Liver (tissue), 9 donors: ENCODE results near the gene FBXW5. TPM values are rescaled to one million over a fixed set of nuclear protein-coding genes. Genes with fewer than 3 reads are reported as not detected.

ENCODE experiments used
- DNase-seq: peaks from one replicate; pipeline ENCODE4 v3.0.0-alpha.2; 2017; ENCODE audit warnings: low spot score
- H3K27ac ChIP-seq, 2 donors: one replicate each; pipeline ENCODE4 v1.7.0; 2013; ENCODE audit warnings: inconsistent platforms in 2 of 2, low read length in 2 of 2, control low read depth in 1 of 2, low read depth in 1 of 2, mild to moderate bottlenecking in 1 of 2
- H3K27me3 ChIP-seq, 4 donors: one replicate each; pipeline versions ENCODE4 v1.6.1 to v1.7.0; 2013; ENCODE audit warnings: low read length in 3 of 4, inconsistent platforms in 1 of 4, mild to moderate bottlenecking in 1 of 4, moderate library complexity in 1 of 4; ENCODE audit not compliant: control insufficient read depth in 4 of 4, insufficient read depth in 4 of 4
- H3K36me3 ChIP-seq, 4 donors: one replicate each; pipeline versions ENCODE4 v1.6.1 to v1.7.0; 2013; ENCODE audit warnings: low read length in 3 of 4, mild to moderate bottlenecking in 3 of 4, low read depth in 1 of 4, moderate library complexity in 1 of 4; ENCODE audit not compliant: control insufficient read depth in 4 of 4, insufficient read depth in 3 of 4
- H3K4me1 ChIP-seq, 4 donors: one replicate each; pipeline versions ENCODE4 v1.6.1 to v1.7.0; 2013; ENCODE audit warnings: low read length in 3 of 4, mild to moderate bottlenecking in 3 of 4, moderate library complexity in 1 of 4; ENCODE audit not compliant: control insufficient read depth in 4 of 4, insufficient read depth in 4 of 4
- H3K4me3 ChIP-seq, 3 donors: one replicate each; pipeline versions ENCODE4 v1.6.1 to v1.7.0; 2013; ENCODE audit warnings: low read length in 3 of 3, control low read depth in 1 of 3, low read depth in 1 of 3, mild to moderate bottlenecking in 1 of 3
- H3K9ac ChIP-seq, 2 donors: one replicate each; pipeline ENCODE4 v1.7.0; 2013; ENCODE audit warnings: low read length in 2 of 2, mild to moderate bottlenecking in 2 of 2, moderate library complexity in 2 of 2, control low read depth in 1 of 2, low read depth in 1 of 2
- H3K9me3 ChIP-seq, 4 donors: one replicate each; pipeline versions ENCODE4 v1.6.1 to v1.7.0; 2013; ENCODE audit warnings: low read length in 3 of 4; ENCODE audit not compliant: control insufficient read depth in 4 of 4
- EGR1 ChIP-seq, 2 donors: IDR thresholded peaks; 2 replicates each; pipeline ENCODE4 v1.6.1; 2016 to 2018; ENCODE audit warnings: antibody characterized with exemption in 2 of 2, low read depth in 2 of 2
- FOXA1 ChIP-seq: IDR thresholded peaks from 2 replicates; pipeline ENCODE4 v1.6.1; 2016; ENCODE audit warnings: antibody characterized with exemption
- GABPA ChIP-seq, 2 donors: IDR thresholded peaks in 1 of 2; conservative IDR thresholded peaks in 1 of 2; 2 replicates each; pipeline ENCODE4 v1.6.1; 2016; ENCODE audit warnings: antibody characterized with exemption in 2 of 2, mild to moderate bottlenecking in 1 of 2, moderate library complexity in 1 of 2
- HNF4A ChIP-seq, 2 donors: conservative IDR thresholded peaks; 2 replicates each; pipeline ENCODE4 v1.6.1; 2016; ENCODE audit warnings: antibody characterized with exemption in 2 of 2, mild to moderate bottlenecking in 2 of 2
- HNF4G ChIP-seq: IDR thresholded peaks from 2 replicates; pipeline ENCODE4 v1.6.1; 2016; ENCODE audit warnings: antibody characterized with exemption
- JUND ChIP-seq, 2 donors: IDR thresholded peaks; 2 replicates each; pipeline ENCODE4 v1.6.1; 2016; ENCODE audit warnings: antibody characterized with exemption in 2 of 2
- NR2F2 ChIP-seq: IDR thresholded peaks from 2 replicates; pipeline ENCODE4 v1.6.1; 2016; ENCODE audit warnings: antibody characterized with exemption
- RAD21 ChIP-seq, 2 donors: IDR thresholded peaks; 2 replicates each; pipeline ENCODE4 v1.6.1; 2016; ENCODE audit warnings: antibody characterized with exemption in 2 of 2, mild to moderate bottlenecking in 2 of 2
- RXRA ChIP-seq, 2 donors: IDR thresholded peaks; 2 replicates each; pipeline ENCODE4 v1.6.1; 2017 to 2018; ENCODE audit warnings: antibody characterized with exemption in 2 of 2, mild to moderate bottlenecking in 1 of 2
- SP1 ChIP-seq: IDR thresholded peaks from 2 replicates; pipeline ENCODE4 v1.6.1; 2018; ENCODE audit warnings: antibody characterized with exemption, mild to moderate bottlenecking
- TAF1 ChIP-seq: conservative IDR thresholded peaks from 2 replicates; pipeline ENCODE4 v1.6.1; 2016; ENCODE audit warnings: antibody characterized with exemption, mild to moderate bottlenecking
- WGBS: extraction: QIAGEN DNeasy Blood & Tissue Kit; methylation state at CpG from one replicate; pipeline ENCODE4 v1.1.7; 2013; 5-methylcytosine and 5-hydroxymethylcytosine counted together
- polyA plus RNA-seq, 2 donors: library from polyadenylated mRNA; stranded (reverse) in 1 of 2; unstranded in 1 of 2; fragments of 200-250 nt in 1 of 2; fragments of >200 nt in 1 of 2; fragmentation: Nextera tagmentation in 1 of 2; extraction: Ambion mirVana in 1 of 2; gene quantifications; one replicate each; pipeline versions ENCODE4 v1.2.1 to v1.2.3, GENCODE V29; 2013 to 2015
- total RNA-seq, 2 donors: library from RNA; depleted of rRNA; stranded (reverse); fragments of >200 nt; gene quantifications; one replicate each; pipeline ENCODE4 v1.2.3, GENCODE V29; 2014
- TF ChIP-seq, protein P1 (sequence below): IDR thresholded peaks from 2 replicates; pipeline ENCODE4 v1.6.1; 2016; ENCODE audit warnings: antibody characterized with exemption
- TF ChIP-seq, protein P2 (sequence below): IDR thresholded peaks from 2 replicates; pipeline ENCODE4 v1.6.1; 2016; ENCODE audit warnings: antibody characterized with exemption
- TF ChIP-seq, protein P3 (sequence below): fragments of 150-350 bp; IDR thresholded peaks from 2 replicates; pipeline ENCODE4 v1.5.1; 2017; ENCODE audit warnings: improper control_type of control experiment, low read depth, low read length; ENCODE audit not compliant: missing input control
- TF ChIP-seq, protein P4 (sequence below): IDR thresholded peaks from 2 replicates; pipeline ENCODE4 v1.6.1; 2016; ENCODE audit warnings: antibody characterized with exemption
- TF ChIP-seq, protein P5 (sequence below): IDR thresholded peaks from 2 replicates; pipeline ENCODE4 v1.6.1; 2016; ENCODE audit warnings: antibody characterized with exemption, mild to moderate bottlenecking
- donor health status: healthy.
- donor health status: healthy.
- donor health status: healthy.
- donor health status: healthy.
- donor health status: healthy.

The FBXW5 gene
- total and polyA plus RNA-seq, 4 donors = 64.0 to 163 (median 109) TPM

DNA sequence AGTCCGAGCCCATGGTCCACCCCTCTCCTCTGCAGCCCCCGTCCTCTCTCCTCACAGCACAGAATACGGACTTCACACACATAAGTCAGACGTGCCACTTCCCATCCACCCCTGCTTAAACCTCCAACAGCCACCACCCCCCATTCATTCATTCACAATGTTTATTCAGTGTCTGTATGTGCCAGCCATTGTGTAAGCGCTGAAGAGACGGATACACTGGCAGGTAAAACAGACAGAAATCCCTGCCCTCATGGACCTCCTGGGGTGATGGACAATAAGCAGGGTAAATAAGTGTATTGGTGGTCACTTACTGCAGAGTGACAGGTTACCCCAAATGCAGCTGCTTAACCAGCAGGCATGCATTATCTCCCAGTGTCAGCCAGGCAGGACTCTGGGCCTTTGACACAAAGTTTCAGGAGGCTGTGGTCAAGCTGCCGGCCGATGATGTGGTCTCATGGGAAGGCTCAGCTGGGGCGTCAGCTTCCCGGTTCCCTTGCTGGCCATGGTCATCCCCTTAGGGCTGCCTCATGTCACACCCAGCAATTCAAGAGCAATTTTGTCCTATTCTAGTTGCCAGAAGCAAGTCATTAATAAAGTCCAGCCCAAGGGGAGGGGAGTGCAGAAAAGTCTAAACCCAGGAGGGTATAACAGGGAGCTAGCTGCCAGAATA, 45.8 kb upstream of the FBXW5 start:
- no peaks in the 10 kb centered on the region for H3K27me3 ChIP-seq
- H3K27ac ChIP-seq = no peak overlapping the region
- 82% methylated on average over 10 of the region's 10 CpGs for WGBS
- peaks cover 0 to 3% (median 0%) of the 10 kb centered on the region in 4 donors for H3K36me3 ChIP-seq
- TF ChIP-seq SP1 = no peak
- TF ChIP-seq, protein P1, sequence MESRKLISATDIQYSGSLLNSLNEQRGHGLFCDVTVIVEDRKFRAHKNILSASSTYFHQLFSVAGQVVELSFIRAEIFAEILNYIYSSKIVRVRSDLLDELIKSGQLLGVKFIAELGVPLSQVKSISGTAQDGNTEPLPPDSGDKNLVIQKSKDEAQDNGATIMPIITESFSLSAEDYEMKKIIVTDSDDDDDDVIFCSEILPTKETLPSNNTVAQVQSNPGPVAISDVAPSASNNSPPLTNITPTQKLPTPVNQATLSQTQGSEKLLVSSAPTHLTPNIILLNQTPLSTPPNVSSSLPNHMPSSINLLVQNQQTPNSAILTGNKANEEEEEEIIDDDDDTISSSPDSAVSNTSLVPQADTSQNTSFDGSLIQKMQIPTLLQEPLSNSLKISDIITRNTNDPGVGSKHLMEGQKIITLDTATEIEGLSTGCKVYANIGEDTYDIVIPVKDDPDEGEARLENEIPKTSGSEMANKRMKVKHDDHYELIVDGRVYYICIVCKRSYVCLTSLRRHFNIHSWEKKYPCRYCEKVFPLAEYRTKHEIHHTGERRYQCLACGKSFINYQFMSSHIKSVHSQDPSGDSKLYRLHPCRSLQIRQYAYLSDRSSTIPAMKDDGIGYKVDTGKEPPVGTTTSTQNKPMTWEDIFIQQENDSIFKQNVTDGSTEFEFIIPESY = no peak
- no peak for TF ChIP-seq RXRA (IDR thresholded peaks at IDR 0.05)
- no peak for TF ChIP-seq GABPA (IDR thresholded peaks at IDR 0.05 in 1 of 2, conservative IDR thresholded peaks at IDR 0.05 in 1 of 2)
- TF ChIP-seq NR2F2 = no peak
- H3K4me3 ChIP-seq = no peak overlapping the region
- no peak overlapping the region for H3K9ac ChIP-seq
- H3K9me3 ChIP-seq = no peaks in the 10 kb centered on the region
- DNase-seq = no peak
- peaks cover 7 to 15% (median 11%) of the 10 kb centered on the region in 4 donors for H3K4me1 ChIP-seq

DNA sequence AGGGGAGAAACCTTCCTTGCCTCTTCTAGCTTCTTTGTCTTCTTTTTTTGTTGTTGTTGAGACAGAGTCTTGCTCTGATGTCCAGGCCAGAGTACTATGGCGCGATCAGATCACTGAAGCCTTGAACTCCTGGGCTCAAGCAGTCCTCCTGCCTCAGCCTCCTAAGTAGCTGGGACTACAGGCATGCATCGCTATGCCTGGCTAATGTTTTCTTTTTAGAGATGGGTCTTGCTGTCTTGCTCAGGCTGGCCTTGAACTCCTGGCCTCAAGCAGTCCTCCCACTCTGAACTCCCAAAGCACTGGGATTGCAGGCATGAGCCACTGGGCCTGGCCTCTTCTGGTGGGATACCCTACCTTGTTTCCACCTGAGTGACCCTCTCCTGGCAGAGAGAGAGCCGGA, 44.3 kb upstream of the FBXW5 start:
- no peak overlapping the region for H3K4me3 ChIP-seq
- no peak for DNase-seq
- H3K27ac ChIP-seq = no peak overlapping the region
- H3K9me3 ChIP-seq = no peaks in the 10 kb centered on the region
- no peak overlapping the region for H3K9ac ChIP-seq
- H3K4me1 ChIP-seq = peaks cover 6 to 13% (median 8%) of the 10 kb centered on the region in 4 donors
- H3K36me3 ChIP-seq = no peaks in the 10 kb centered on the region
- WGBS = 96% methylated on average over 4 of the region's 4 CpGs
- TF ChIP-seq, protein P2, sequence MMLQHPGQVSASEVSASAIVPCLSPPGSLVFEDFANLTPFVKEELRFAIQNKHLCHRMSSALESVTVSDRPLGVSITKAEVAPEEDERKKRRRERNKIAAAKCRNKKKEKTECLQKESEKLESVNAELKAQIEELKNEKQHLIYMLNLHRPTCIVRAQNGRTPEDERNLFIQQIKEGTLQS = no peak
- TF ChIP-seq NR2F2 (no peak), GABPA (IDR thresholded peaks at IDR 0.05 in 1 of 2, conservative IDR thresholded peaks at IDR 0.05 in 1 of 2) (no peak), TAF1 (no peak), EGR1 (IDR thresholded peaks at IDR 0.05; ENCODE audit: low read depth in 2 of 2) (no peak), FOXA1 (no peak), JUND (IDR thresholded peaks at IDR 0.05) (no peak), HNF4G (no peak), RAD21 (IDR thresholded peaks at IDR 0.05) (no peak), HNF4A (conservative IDR thresholded peaks at IDR 0.05) (no peak), SP1 (no peak), RXRA (IDR thresholded peaks at IDR 0.05) (no peak)
- TF ChIP-seq, protein P3, sequence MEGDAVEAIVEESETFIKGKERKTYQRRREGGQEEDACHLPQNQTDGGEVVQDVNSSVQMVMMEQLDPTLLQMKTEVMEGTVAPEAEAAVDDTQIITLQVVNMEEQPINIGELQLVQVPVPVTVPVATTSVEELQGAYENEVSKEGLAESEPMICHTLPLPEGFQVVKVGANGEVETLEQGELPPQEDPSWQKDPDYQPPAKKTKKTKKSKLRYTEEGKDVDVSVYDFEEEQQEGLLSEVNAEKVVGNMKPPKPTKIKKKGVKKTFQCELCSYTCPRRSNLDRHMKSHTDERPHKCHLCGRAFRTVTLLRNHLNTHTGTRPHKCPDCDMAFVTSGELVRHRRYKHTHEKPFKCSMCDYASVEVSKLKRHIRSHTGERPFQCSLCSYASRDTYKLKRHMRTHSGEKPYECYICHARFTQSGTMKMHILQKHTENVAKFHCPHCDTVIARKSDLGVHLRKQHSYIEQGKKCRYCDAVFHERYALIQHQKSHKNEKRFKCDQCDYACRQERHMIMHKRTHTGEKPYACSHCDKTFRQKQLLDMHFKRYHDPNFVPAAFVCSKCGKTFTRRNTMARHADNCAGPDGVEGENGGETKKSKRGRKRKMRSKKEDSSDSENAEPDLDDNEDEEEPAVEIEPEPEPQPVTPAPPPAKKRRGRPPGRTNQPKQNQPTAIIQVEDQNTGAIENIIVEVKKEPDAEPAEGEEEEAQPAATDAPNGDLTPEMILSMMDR = no peak
- TF ChIP-seq, protein P4, sequence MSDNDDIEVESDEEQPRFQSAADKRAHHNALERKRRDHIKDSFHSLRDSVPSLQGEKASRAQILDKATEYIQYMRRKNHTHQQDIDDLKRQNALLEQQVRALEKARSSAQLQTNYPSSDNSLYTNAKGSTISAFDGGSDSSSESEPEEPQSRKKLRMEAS = no peak
- TF ChIP-seq, protein P5, sequence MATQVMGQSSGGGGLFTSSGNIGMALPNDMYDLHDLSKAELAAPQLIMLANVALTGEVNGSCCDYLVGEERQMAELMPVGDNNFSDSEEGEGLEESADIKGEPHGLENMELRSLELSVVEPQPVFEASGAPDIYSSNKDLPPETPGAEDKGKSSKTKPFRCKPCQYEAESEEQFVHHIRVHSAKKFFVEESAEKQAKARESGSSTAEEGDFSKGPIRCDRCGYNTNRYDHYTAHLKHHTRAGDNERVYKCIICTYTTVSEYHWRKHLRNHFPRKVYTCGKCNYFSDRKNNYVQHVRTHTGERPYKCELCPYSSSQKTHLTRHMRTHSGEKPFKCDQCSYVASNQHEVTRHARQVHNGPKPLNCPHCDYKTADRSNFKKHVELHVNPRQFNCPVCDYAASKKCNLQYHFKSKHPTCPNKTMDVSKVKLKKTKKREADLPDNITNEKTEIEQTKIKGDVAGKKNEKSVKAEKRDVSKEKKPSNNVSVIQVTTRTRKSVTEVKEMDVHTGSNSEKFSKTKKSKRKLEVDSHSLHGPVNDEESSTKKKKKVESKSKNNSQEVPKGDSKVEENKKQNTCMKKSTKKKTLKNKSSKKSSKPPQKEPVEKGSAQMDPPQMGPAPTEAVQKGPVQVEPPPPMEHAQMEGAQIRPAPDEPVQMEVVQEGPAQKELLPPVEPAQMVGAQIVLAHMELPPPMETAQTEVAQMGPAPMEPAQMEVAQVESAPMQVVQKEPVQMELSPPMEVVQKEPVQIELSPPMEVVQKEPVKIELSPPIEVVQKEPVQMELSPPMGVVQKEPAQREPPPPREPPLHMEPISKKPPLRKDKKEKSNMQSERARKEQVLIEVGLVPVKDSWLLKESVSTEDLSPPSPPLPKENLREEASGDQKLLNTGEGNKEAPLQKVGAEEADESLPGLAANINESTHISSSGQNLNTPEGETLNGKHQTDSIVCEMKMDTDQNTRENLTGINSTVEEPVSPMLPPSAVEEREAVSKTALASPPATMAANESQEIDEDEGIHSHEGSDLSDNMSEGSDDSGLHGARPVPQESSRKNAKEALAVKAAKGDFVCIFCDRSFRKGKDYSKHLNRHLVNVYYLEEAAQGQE = no peak
- TF ChIP-seq, protein P1 = no peak
- peaks cover 0 to 6% (median 0%) of the 10 kb centered on the region in 4 donors for H3K27me3 ChIP-seq
